H1 (cell line): ENCODE measurements around the gene LDLRAD4. TPM values are rescaled to one million over a fixed set of nuclear protein-coding genes. Genes with fewer than 3 reads are reported as not detected.

ENCODE experiments used
- CTCF ChIA-PET: fragments of 300-600 bp; sonication (Branson Sonifier 250); formaldehyde crosslinking; loops from one replicate; lab custom pipeline; 2021; ENCODE audit not compliant: partially characterized antibody; lab: Charles Lee
- POLR2A ChIA-PET: fragments of 300-600 bp; sonication (Branson Sonifier 250); formaldehyde crosslinking; loops from one replicate; lab custom pipeline; 2021; ENCODE audit warnings: inconsistent platforms; ENCODE audit not compliant: partially characterized antibody; lab: Charles Lee
- DNase-seq, 2 experiments: peaks; one replicate each; pipeline versions ENCODE4 v3.0.0 to v3.0.0-alpha.2; 2010 to 2022; ENCODE audit warnings: low spot score in 2 of 2, low read depth in 1 of 2, mixed read lengths in 1 of 2
- FAIRE-seq: peaks from 2 replicates; lab custom pipeline; 2011; peaks lifted over from hg19 to GRCh38; lab: Jason Lieb, UNC
- H2AFZ ChIP-seq: 2 replicates; pipeline ENCODE4 v1.8.1; 2012; ENCODE audit warnings: low read length, inconsistent platforms
- H2AK5ac ChIP-seq: 2 replicates; pipeline ENCODE4 v1.6.1; 2013; ENCODE audit warnings: low read depth, low read length
- H2BK120ac ChIP-seq: replicated peaks from 2 replicates; pipeline ENCODE3; 2013; ENCODE audit warnings: low read depth, low read length, inconsistent platforms
- H2BK12ac ChIP-seq: 2 replicates; pipeline ENCODE4 v1.6.1; 2013; ENCODE audit warnings: low read depth, low read length
- H2BK15ac ChIP-seq: 2 replicates; pipeline ENCODE4 v1.6.1; 2013; ENCODE audit warnings: low read length
- H2BK20ac ChIP-seq: 2 replicates; pipeline ENCODE4 v1.6.1; 2013; ENCODE audit warnings: low read length
- H2BK5ac ChIP-seq: 2 replicates; pipeline ENCODE4 v1.6.1; 2013; ENCODE audit warnings: low read depth, low read length
- H3K14ac ChIP-seq: 2 replicates; pipeline ENCODE4 v1.6.1; 2013; ENCODE audit warnings: inconsistent platforms; ENCODE audit not compliant: insufficient read length
- H3K18ac ChIP-seq: 2 replicates; pipeline ENCODE4 v1.6.1; 2013; ENCODE audit warnings: low read length; ENCODE audit errors: extremely low read depth
- H3K23ac ChIP-seq: 2 replicates; pipeline ENCODE4 v1.6.1; 2013; ENCODE audit warnings: inconsistent platforms; ENCODE audit not compliant: insufficient read length
- H3K23me2 ChIP-seq: 2 replicates; pipeline ENCODE4 v1.6.1; 2013; ENCODE audit warnings: low read depth, low read length
- H3K27ac ChIP-seq: 2 replicates; pipeline ENCODE4 v1.6.1; 2011; ENCODE audit warnings: low read depth, low read length, inconsistent platforms
- H3K27me3 ChIP-seq, 4 experiments: replicated peaks in 1 of 4; 1 replicate in 1 of 4; 2 replicates in 3 of 4; pipeline versions ENCODE4 v1.6.1 to v1.8.1; 2011 to 2013; ENCODE audit warnings: low read length in 3 of 4, mild to moderate bottlenecking in 3 of 4, inconsistent platforms in 2 of 4, mixed read lengths in 2 of 4, moderate library complexity in 1 of 4; ENCODE audit not compliant: control insufficient read depth in 3 of 4, insufficient read depth in 3 of 4; ENCODE audit errors: extremely low read depth in 1 of 4
- H3K36me3 ChIP-seq, 4 experiments: 2 replicates each; pipeline versions ENCODE4 v1.6.1 to v1.8.1; 2011 to 2013; ENCODE audit warnings: mild to moderate bottlenecking in 4 of 4, low read length in 3 of 4, moderate library complexity in 2 of 4, control low read depth in 1 of 4, inconsistent platforms in 1 of 4; ENCODE audit not compliant: insufficient read depth in 4 of 4, control insufficient read depth in 2 of 4
- H3K4ac ChIP-seq: replicated peaks from 2 replicates; pipeline ENCODE3; 2013; ENCODE audit warnings: low read length, low read depth, mixed read lengths, inconsistent platforms; ENCODE audit not compliant: insufficient read length
- H3K4me1 ChIP-seq, 4 experiments: replicated peaks in 1 of 4; 1 replicate in 1 of 4; 2 replicates in 3 of 4; pipeline versions ENCODE4 v1.6.1 to v1.8.1; 2011 to 2013; ENCODE audit warnings: low read length in 3 of 4, inconsistent platforms in 2 of 4, mixed read lengths in 1 of 4; ENCODE audit not compliant: insufficient read depth in 4 of 4, control insufficient read depth in 3 of 4
- H3K4me2 ChIP-seq, 2 experiments: 2 replicates each; pipeline versions ENCODE4 v1.6.1 to v1.8.1; 2011 to 2013; ENCODE audit warnings: low read depth in 2 of 2, low read length in 2 of 2, control low read depth in 1 of 2, inconsistent platforms in 1 of 2, mild to moderate bottlenecking in 1 of 2; ENCODE audit not compliant: insufficient read depth in 1 of 2
- H3K4me3 ChIP-seq, 4 experiments: fragments of 200-600, 300-600 bp in 1 of 4; sonication (generic), shearing (Covaris generic), sonication (Bioruptor Twin) in 1 of 4; 2 replicates each; pipeline versions ENCODE4 v1.5.1 to v1.8.1; 2011 to 2016; ENCODE audit warnings: low read length in 4 of 4, low read depth in 3 of 4, control low read depth in 2 of 4, inconsistent platforms in 2 of 4, mild to moderate bottlenecking in 2 of 4, mixed read lengths in 1 of 4, moderate library complexity in 1 of 4; ENCODE audit not compliant: insufficient read depth in 2 of 4; ENCODE audit errors: extremely low read depth in 1 of 4
- H3K56ac ChIP-seq: replicated peaks from 2 replicates; pipeline ENCODE3; 2013; ENCODE audit warnings: low read depth, mild to moderate bottlenecking, mixed read lengths, low read length, inconsistent platforms; ENCODE audit not compliant: insufficient read length
- H3K79me1 ChIP-seq: 2 replicates; pipeline ENCODE4 v1.6.1; 2013; ENCODE audit warnings: low read depth, low read length, control low read depth
- H3K79me2 ChIP-seq, 2 experiments: 2 replicates each; pipeline versions ENCODE4 v1.6.1 to v1.8.1; 2012 to 2013; ENCODE audit warnings: low read length in 2 of 2, mild to moderate bottlenecking in 2 of 2, inconsistent platforms in 1 of 2; ENCODE audit not compliant: insufficient read depth in 2 of 2, control insufficient read depth in 1 of 2
- H3K9ac ChIP-seq, 4 experiments: replicated peaks in 1 of 4; 1 replicate in 1 of 4; 2 replicates in 3 of 4; pipeline versions ENCODE4 v1.6.1 to v1.8.1; 2011 to 2013; ENCODE audit warnings: low read depth in 3 of 4, low read length in 3 of 4, control low read depth in 2 of 4, mild to moderate bottlenecking in 2 of 4, moderate library complexity in 2 of 4, inconsistent platforms in 1 of 4; ENCODE audit errors: extremely low read depth in 1 of 4
- H3K9me3 ChIP-seq, 2 experiments: 2 replicates each; pipeline versions ENCODE4 v1.6.1 to v1.8.1; 2012 to 2013; ENCODE audit warnings: mild to moderate bottlenecking in 2 of 2, moderate library complexity in 2 of 2, control low read depth in 1 of 2, inconsistent platforms in 1 of 2, low read depth in 1 of 2, low read length in 1 of 2, mixed read lengths in 1 of 2; ENCODE audit not compliant: insufficient read depth in 2 of 2
- H4K20me1 ChIP-seq, 2 experiments: replicated peaks in 1 of 2; 2 replicates each; pipeline versions ENCODE3 to v1.8.1; 2011 to 2013; ENCODE audit warnings: inconsistent platforms in 2 of 2, low read length in 2 of 2, mild to moderate bottlenecking in 1 of 2; ENCODE audit not compliant: insufficient read depth in 2 of 2, control insufficient read depth in 1 of 2
- H4K5ac ChIP-seq: 2 replicates; pipeline ENCODE4 v1.6.1; 2013; ENCODE audit warnings: low read length, low read depth, mixed read lengths, inconsistent platforms; ENCODE audit not compliant: insufficient read length
- H4K8ac ChIP-seq: 2 replicates; pipeline ENCODE4 v1.8.0; 2013; ENCODE audit warnings: mild to moderate bottlenecking, moderate library complexity, low read length, inconsistent platforms; ENCODE audit not compliant: insufficient read depth; ENCODE audit errors: extremely low read depth
- H4K91ac ChIP-seq: replicated peaks from 2 replicates; pipeline ENCODE3; 2013; ENCODE audit warnings: low read length, mixed read lengths, inconsistent platforms; ENCODE audit not compliant: insufficient read length
- SIRT6 ChIP-seq: IDR thresholded peaks from one replicate; pipeline ENCODE4 v1.7.1; 2012; ENCODE audit warnings: low read length, inconsistent platforms
- SP4 ChIP-seq: IDR thresholded peaks from 2 replicates; pipeline ENCODE4 v1.6.1; 2012; ENCODE audit warnings: low read length, inconsistent platforms
- WGBS, 2 experiments: shearing (Covaris generic) in 1 of 2; methylation state at CpG; one replicate each; pipeline versions ENCODE4 v1.1.6 to v1.1.7; 2013 to 2015; ENCODE audit warnings: low lambda C conversion rate in 2 of 2, mixed read lengths in 2 of 2, inconsistent platforms in 1 of 2, low coverage in 1 of 2, missing lambda C conversion rate in 1 of 2; ENCODE audit not compliant: insufficient replicate concordance in 2 of 2, insufficient coverage in 1 of 2, insufficient read length in 1 of 2; ENCODE audit errors: extremely low coverage in 1 of 2, missing lambda C conversion rate in 1 of 2; 5-methylcytosine and 5-hydroxymethylcytosine counted together
- polyA plus RNA-seq, 7 experiments: library from polyadenylated mRNA; depleted of rRNA in 3 of 7; stranded (reverse) in 5 of 7; unstranded in 2 of 7; fragments of >200 nt in 5 of 7; fragments of 200-250 nt in 2 of 7; gene quantifications; 1 replicate in 5 of 7; 2 replicates in 1 of 7; 4 replicates in 1 of 7; pipeline versions ENCODE4 v1.2.1 to v1.2.3, GENCODE V29; 2011 to 2013; ENCODE audit warnings: missing spikeins in 2 of 7, mixed read lengths in 2 of 7
- total RNA-seq: library from RNA; stranded (reverse); fragmentation: NEBNext Ultra II Directional; extraction: Animal tissue kit (Norgen Biotek cat#: 25700); gene quantifications from 2 replicates; pipeline ENCODE4 v1.2.1, GENCODE V29; 2021

The LDLRAD4 gene
- total and polyA plus RNA-seq, 2 of the 8 experiments (the other 6 are each of a cell fraction or from before 2014, with no cell fraction given), result 0.77 to 1.4 TPM

DNA sequence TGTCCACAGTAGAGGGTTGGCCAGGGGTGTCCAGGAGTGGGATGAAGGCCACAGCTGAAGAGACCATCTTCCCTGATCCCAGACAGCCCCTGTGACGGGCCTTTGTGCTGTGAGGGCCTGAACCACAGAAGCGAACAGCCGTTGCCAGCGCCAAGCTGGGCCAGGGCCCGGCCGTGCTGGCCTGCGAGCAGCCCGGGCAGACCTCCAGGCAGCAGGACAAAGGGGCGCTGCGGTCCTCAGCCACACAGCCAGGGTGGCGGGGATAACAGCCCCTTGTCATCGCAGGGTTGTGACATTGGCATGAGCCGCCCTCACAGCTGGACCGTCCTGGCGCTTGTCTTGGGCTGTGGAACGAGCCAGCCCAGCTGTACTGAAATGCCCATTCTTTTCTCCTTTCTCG lies 346.7 kb downstream of the LDLRAD4 start:
- no peak overlapping the region for H3K56ac ChIP-seq

More for the DNA sequence above, 346.7 kb downstream of the LDLRAD4 start:
- Histone ChIP-seq H3K14ac (no peak overlapping the region), H3K36me3 (no peaks in the 10 kb centered on the region), H3K4me2 (no peak overlapping the region), H3K9ac (no peak overlapping the region), H3K79me1 (no peaks in the 10 kb centered on the region), H3K23me2 (no peaks in the 10 kb centered on the region), H4K91ac (no peak overlapping the region), H4K5ac (no peak overlapping the region), H3K27me3 (no peaks in the 10 kb centered on the region), H2BK120ac (no peak overlapping the region), H2BK5ac (no peak overlapping the region), H3K27ac (no peak overlapping the region), H2BK20ac (no peak overlapping the region), H3K4me3 (no peak overlapping the region), H2BK15ac (no peak overlapping the region), H4K8ac (no peak overlapping the region), H2AK5ac (no peak overlapping the region), H3K23ac (no peak overlapping the region), H3K79me2 (no peaks in the 10 kb centered on the region), H3K18ac (no peak overlapping the region), H2BK12ac (no peak overlapping the region), H3K9me3 (no peaks in the 10 kb centered on the region), H3K4me1 (peaks cover 0 to 6% (median 0%) of the 10 kb centered on the region in 4 experiments; a peak in 3 of 7 replicates), H3K4ac (no peak overlapping the region), H2AFZ (no peak overlapping the region), H4K20me1 (no peaks in the 10 kb centered on the region)
- POLR2A ChIA-PET, result no interaction called here
- TF ChIP-seq SP4 (no peak), SIRT6 (no peak)
- 92% methylated on average over 17 of the region's 17 CpGs; no CpG with 5 or more reads in 1 of the 2 experiments for WGBS, 2 experiments
- FAIRE-seq (no peak), DNase-seq (no peak)
- CTCF ChIA-PET, result interaction anchor here (0.7 to 1.2 kb wide), 2 partner anchors 8 to 16 kb away, joined by 3 to 4 read pairs; no protein-coding TSS in a partner anchor
